HG02970 (cell line): Measurements from ENCODE around the gene ZWILCH.
"Not testable (repeated sequence)": the region's sequence is repeated elsewhere in the genome, so short reads cannot be mapped to it uniquely, and the experiment has no call there.

Experiments
- ATAC-seq: cut with Tn5 transposase; IDR thresholded peaks from one replicate; pipeline ENCODE4 v1.9.1; 2021; ENCODE audit warnings: mild to moderate bottlenecking, moderate library complexity, moderate number of reproducible peaks; ENCODE audit not compliant: unreplicated experiment, low FRiP score

Gene ZWILCH

GRCh38 chr15:66573719-66574595 lies 68.8 kb downstream of the ZWILCH start:
- ATAC-seq, result no peak

GRCh38 chr15:66574596-66574950 lies 69.4 kb downstream of the ZWILCH start:
- no peak for ATAC-seq

GRCh38 chr15:66578286-66578875 lies 73.3 kb downstream of the ZWILCH start:
- no peak for ATAC-seq

GRCh38 chr15:66580643-66581042 lies 75.5 kb downstream of the ZWILCH start:
- ATAC-seq, result no peak

- ATAC-seq, result no peak
Measured at GRCh38 chr15:66581972-66582537, 76.9 kb downstream of the ZWILCH start.

- ATAC-seq, result no peak
Measured at GRCh38 chr15:66586155-66586976, 81.2 kb downstream of the ZWILCH start.

- ATAC-seq, result no peak
Measured at GRCh38 chr15:66587020-66587419, 81.9 kb downstream of the ZWILCH start.

- ATAC-seq, result no peak
Measured at GRCh38 chr15:66587749-66588148, 82.6 kb downstream of the ZWILCH start.

GRCh38 chr15:66588537-66588936 lies 83.4 kb downstream of the ZWILCH start:
- no peak for ATAC-seq

- no peak for ATAC-seq
Measured at GRCh38 chr15:66588971-66589370, 83.8 kb downstream of the ZWILCH start.

GRCh38 chr15:66589429-66589828 lies 84.3 kb downstream of the ZWILCH start:
- ATAC-seq, result not testable (repeated sequence)

- ATAC-seq, result no peak
Measured at GRCh38 chr15:66590435-66590834, 85.3 kb downstream of the ZWILCH start.

- ATAC-seq, result no peak
Measured at GRCh38 chr15:66591322-66591862, 86.3 kb downstream of the ZWILCH start.

- no peak for ATAC-seq
Measured at GRCh38 chr15:66592505-66593218, 87.5 kb downstream of the ZWILCH start.

- no peak for ATAC-seq
Measured at GRCh38 chr15:66593219-66593780, 88.2 kb downstream of the ZWILCH start.

GRCh38 chr15:66594344-66594743 lies 89.2 kb downstream of the ZWILCH start:
- no peak for ATAC-seq

GRCh38 chr15:66594836-66595235 lies 89.7 kb downstream of the ZWILCH start:
- no peak for ATAC-seq

GRCh38 chr15:66595332-66595731 lies 90.2 kb downstream of the ZWILCH start:
- no peak for ATAC-seq

- no peak for ATAC-seq
Measured at GRCh38 chr15:66595931-66596545, 90.9 kb downstream of the ZWILCH start.
